GM10266 (cell line): Measurements from ENCODE around the gene LIF.

Experiments used
- DNase-seq: peaks from one replicate; pipeline ENCODE4 v3.0.0; 2012; ENCODE audit errors: extremely low spot score
- TF ChIP-seq, protein P1 (sequence below): IDR thresholded peaks from 2 replicates; pipeline ENCODE4 v1.5.1; 2012; ENCODE audit warnings: mild to moderate bottlenecking, low read depth; ENCODE audit not compliant: control insufficient read depth, insufficient read depth; ENCODE audit errors: missing control alignments

The LIF gene

DNA sequence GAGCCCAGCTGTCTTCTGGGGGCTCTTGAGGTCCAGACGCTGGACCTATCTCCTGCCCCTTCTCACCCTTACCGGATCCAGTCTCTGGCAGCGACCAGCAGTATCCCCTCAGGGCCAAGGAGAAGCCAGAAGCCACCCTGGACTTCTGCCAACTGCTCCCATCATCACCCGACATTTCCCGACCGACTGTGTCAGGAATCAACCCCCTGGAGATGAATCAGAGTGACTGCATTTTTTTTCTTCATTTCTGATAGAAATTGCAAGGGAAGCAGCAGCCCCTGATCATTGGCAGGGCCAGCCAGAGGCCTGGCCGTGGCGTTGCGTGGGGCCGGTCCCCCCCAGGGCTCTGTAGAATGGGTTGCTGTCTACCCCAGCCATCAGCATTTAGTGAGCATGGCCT, 5.2 kb upstream of the LIF start:
- TF ChIP-seq, protein P1, sequence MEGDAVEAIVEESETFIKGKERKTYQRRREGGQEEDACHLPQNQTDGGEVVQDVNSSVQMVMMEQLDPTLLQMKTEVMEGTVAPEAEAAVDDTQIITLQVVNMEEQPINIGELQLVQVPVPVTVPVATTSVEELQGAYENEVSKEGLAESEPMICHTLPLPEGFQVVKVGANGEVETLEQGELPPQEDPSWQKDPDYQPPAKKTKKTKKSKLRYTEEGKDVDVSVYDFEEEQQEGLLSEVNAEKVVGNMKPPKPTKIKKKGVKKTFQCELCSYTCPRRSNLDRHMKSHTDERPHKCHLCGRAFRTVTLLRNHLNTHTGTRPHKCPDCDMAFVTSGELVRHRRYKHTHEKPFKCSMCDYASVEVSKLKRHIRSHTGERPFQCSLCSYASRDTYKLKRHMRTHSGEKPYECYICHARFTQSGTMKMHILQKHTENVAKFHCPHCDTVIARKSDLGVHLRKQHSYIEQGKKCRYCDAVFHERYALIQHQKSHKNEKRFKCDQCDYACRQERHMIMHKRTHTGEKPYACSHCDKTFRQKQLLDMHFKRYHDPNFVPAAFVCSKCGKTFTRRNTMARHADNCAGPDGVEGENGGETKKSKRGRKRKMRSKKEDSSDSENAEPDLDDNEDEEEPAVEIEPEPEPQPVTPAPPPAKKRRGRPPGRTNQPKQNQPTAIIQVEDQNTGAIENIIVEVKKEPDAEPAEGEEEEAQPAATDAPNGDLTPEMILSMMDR: no peak
- no peak for DNase-seq

DNA sequence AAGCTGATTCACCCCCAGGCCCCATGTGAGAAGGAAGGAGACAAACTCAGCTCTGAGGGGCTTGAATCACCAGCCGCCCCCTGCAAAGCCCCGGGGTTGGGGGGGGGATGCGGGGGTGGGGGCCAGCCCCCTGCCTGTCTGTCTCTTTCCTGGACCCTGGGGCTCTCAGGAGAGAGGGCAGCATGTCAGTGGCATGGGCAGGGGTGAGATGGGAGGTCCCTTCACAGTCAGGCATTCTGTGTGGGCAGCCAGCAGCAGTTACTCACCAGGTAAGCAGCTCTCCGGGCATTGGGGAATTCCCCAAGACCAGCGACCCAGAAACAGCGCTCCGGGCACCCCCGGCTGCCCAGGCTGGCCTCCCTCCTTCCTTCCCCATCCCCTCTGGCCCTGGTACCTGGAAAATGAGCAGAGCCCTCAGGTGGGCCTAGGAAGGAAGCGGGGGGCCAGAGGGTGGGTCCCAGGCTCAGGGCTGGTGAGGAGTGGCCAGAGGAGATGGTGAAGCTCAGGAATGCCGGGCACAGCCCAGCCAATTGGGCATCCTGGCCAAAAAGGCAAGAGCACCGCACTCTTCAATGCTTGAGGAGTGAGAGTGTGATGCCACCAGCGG, 4.2 kb upstream of the LIF start:
- TF ChIP-seq, protein P1: no peak
- no peak for DNase-seq

DNA sequence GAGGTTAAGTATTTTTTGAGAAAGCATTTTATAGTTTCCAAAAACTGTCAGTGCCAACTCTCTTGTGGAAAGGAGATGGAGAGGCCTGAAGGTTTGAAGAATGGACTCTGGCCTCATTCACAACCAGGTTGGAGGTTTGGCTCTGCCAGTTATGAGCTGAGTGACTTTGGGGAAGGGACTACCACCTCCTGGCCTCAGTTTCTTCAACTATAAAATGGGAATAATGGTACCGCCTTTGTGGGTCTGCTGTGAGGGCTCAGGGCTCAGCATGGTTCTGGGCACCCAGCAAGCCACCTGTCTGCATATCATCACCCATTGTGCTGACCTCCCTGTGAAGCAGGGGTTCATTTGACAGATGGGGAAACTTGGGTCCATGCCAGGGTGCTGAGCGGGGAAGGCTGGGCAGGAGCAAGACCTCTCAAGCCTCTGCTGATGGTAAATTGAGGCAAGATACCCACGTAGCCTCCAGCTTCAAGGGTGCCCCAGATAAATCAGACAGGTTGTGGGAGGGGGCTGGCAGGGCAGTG, 3.5 kb upstream of the LIF start:
- TF ChIP-seq, protein P1: no peak

DNA sequence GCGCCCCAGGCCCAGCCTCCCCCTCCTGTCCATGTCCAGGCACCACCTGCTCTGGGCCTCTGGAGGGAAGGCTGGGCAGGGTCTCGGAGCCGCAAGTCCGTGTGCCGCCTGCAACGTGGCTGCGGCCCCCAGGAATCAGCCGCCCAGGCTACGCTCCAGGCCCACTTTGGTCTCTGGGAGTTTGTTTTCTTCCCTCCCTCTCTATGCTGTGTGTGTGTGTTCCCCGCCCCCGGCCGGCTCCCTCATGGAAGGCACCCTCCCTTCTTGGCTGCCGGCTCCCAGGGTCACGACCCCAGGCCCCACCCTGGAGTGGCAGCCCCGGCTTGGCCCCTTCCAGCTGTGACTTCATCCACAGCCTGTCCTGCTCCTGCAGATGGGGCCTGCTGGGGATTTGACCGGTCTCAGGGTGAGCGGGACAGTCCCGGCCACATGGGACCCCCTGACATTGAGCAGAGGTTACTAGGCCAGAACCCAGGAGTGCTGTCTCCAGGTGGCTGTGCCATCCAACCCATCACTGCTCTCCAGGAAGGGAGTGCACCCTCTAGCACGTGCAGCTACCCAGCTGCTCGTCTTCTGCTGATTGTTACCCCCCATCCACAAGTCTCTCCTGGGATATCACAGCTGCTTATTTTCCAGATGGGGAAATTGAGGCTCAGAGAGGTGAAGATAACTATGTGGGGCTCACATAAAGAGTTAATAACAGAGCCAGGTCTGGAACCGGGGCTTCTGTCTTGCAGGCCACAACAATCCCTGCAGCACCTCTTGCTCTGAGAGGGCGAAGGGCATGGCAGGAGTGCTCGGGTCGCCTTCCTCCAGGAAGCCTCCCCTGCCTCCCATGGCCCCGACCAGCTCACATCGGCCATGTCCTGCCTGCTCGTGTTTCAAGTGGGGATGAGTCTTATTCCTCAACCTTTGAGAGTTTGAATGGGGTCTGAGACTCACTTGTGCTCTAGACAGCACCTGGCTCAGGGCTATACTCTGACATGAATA, 2.8 kb upstream of the LIF start:
- TF ChIP-seq, protein P1: no peak
- DNase-seq: no peak

More for the DNA sequence above, 3.5 kb upstream of the LIF start:
- DNase-seq: no peak

DNA sequence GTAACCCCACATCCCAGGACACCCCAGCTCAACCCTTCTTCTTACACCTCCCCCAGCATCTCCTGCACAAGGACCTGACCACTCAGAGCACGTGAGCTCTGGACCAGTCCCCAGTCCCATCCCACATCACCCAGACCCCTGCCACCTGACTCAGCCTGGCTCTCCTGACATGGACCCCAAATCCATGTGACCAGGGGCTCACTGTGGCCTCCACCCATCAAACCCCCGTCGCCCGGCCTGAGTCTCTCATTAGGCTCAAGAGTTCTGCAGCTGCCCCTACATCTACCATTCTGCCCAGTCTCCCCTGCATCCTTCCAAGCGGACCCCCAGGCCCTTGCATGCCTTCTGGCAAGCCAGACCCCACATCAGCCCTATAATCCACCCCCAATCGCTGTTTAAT, 1.9 kb upstream of the LIF start:
- TF ChIP-seq, protein P1: no peak

DNA sequence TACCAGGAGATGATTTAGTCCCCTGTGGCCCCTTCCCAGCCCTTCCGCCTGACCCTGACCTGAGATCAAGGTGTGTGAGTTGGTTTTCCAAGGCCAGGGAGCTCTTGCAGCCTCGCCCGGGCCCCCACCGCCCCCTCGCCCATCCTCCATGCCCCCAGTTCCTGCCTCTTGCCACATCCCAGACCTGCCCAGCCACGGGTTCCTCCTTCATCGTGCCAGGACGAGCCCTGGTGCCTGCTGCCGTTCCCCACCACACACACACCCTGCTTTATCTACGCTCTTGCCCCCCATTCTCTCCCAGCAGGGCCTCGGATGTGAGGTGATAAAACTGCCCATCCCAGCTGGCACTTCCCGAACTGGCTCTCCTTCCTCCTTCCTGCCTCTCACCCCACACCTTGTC, 1.4 kb upstream of the LIF start:
- no peak for DNase-seq
- TF ChIP-seq, protein P1: no peak

More for the DNA sequence above, 1.9 kb upstream of the LIF start:
- no peak for DNase-seq
